ENCODE data around the gene RASL10A.
A peak's percentile ranks its signal among the peaks of the same experiment; 100 is the strongest.

Gene RASL10A

DNA sequence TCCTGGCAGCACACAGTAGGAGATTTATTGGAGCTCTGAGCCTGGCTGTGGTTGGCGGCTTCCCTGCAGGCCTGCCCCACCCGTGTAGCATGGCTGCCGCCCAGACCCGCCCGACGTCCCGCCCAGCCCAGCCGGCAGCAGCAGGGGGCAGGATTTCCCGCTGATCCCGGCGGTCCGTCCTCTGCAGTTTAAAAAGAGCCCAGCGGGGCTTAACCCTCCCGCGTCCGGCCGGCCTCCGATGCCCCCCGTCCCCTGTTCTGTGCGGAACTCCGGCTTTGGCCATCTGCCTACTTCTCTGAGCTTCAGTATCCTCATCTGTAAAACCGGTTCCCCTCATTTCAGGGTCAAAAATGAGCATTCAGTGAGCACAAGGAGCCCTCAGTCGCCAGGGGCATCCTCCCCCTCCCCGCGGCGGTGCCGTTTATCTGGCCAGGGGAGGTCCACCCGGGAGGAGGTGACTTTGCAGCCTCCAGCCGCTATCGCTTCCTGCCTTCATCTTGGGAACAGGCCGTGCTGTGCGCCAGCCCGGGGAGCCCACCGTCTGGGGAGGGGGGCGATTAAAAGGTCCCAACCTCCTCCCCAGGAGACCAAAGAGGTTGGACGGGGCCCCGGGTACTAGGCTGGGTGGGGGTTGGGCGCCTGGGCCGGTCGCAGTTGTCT is 9.2 kb downstream of the RASL10A start, which contains the start of gene GAS2L1:
GAS2L1 (plus strand) TSS at position 476 of the 660 bp plus-strand sequence. CDS start 1,456 bp downstream, outside the sequence.
- DNase-seq: peak in 1 of 3 donors; percentile 13
- no peaks in the 10 kb centered on the region for H3K36me3 ChIP-seq (ENCODE audit: control insufficient read depth, insufficient read depth, low read length)
- H3K4me1 ChIP-seq (ENCODE audit: control insufficient read depth, insufficient read depth, low read length, poor library complexity, severe bottlenecking): peaks cover 30% of the 10 kb centered on the region
- no peaks in the 10 kb centered on the region for H3K27me3 ChIP-seq (replicated peaks; ENCODE audit: control insufficient read depth, insufficient read depth, low read length, poor library complexity, severe bottlenecking)
- peak within 1 kb of the TSS; percentile 21 for H3K27ac ChIP-seq (ENCODE audit: insufficient read depth, low read length, poor library complexity, severe bottlenecking)
- peak within 1 kb of the TSS; percentile 73 for H3K4me3 ChIP-seq (ENCODE audit: insufficient read depth, low read depth, low read length, poor library complexity, severe bottlenecking)
- H3K9me3 ChIP-seq (ENCODE audit: control insufficient read depth, low read length): no peaks in the 10 kb centered on the region

DNA sequence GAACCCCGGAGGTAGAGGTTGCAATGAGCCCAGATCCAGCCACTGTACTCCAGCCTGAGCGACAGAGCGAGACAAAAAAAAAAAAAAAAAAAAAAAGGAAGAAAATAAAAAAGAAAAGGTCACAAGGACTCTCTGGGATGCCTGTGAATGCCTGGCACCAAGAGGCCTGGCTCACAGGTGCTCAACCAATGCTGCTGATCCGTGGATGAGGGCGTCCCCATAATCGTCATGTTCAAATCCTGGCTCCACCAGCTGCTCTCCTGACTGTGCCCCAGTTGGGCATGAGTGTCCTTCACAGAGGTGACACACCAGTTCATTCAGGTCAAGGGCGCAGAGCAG is 9.7 kb downstream of the RASL10A start:
- H3K9me3 ChIP-seq (ENCODE audit: control insufficient read depth, low read length): no peaks in the 10 kb centered on the region
- no peaks in the 10 kb centered on the region for H3K36me3 ChIP-seq (ENCODE audit: control insufficient read depth, insufficient read depth, low read length)
- H3K4me3 ChIP-seq (ENCODE audit: insufficient read depth, low read depth, low read length, poor library complexity, severe bottlenecking): peak overlapping the region; percentile 73
- H3K27me3 ChIP-seq (replicated peaks; ENCODE audit: control insufficient read depth, insufficient read depth, low read length, poor library complexity, severe bottlenecking): no peaks in the 10 kb centered on the region
- H3K4me1 ChIP-seq (ENCODE audit: control insufficient read depth, insufficient read depth, low read length, poor library complexity, severe bottlenecking): peaks cover 25% of the 10 kb centered on the region
- DNase-seq: no peak
- H3K27ac ChIP-seq (ENCODE audit: insufficient read depth, low read length, poor library complexity, severe bottlenecking): no peak overlapping the region

DNA sequence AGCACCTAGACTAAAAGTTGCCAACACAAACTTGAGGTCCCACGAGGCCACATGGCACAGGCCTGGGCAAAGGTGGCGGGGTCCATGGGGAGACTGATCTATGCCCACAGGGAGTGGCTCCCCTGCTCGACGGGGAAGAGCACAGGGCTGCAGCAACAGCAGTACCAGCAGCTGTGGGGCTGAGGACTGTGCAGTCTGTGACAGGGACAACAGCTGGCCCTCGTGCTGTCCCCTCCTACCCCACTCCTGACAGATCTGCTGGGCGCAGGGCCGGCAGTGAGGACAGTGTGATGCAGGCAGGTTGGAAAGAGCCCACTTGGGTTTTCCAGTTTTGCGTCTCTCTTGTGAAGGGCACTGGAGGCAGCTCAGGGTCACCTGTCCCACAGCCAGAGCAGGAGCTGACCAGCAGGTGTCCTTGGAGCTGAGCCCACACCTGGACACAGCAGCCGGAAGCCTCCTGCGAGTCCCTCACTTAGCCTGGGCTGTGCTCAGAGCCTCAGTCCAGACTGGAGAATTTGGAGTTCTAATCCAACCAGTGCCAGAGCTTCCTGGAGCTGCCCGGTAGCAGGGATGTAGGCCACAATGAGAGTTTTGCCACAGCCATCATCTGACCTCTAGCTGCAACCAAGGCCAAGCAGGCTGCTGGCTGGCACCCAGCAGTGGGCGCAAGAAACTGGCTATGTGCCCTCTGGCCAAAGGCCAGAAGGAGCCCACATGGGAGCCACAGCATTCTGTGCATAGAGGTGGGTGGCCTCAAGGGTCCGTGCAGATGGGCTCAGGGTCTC is 12.6 kb downstream of the RASL10A start:
- Histone ChIP-seq H3K4me3 (ENCODE audit: insufficient read depth, low read depth, low read length, poor library complexity, severe bottlenecking) (no peak overlapping the region), H3K27me3 (replicated peaks; ENCODE audit: control insufficient read depth, insufficient read depth, low read length, poor library complexity, severe bottlenecking) (no peaks in the 10 kb centered on the region), H3K36me3 (ENCODE audit: control insufficient read depth, insufficient read depth, low read length) (peaks cover 18% of the 10 kb centered on the region), H3K27ac (ENCODE audit: insufficient read depth, low read length, poor library complexity, severe bottlenecking) (no peak overlapping the region), H3K9me3 (ENCODE audit: control insufficient read depth, low read length) (no peaks in the 10 kb centered on the region), H3K4me1 (ENCODE audit: control insufficient read depth, insufficient read depth, low read length, poor library complexity, severe bottlenecking) (peaks cover 9% of the 10 kb centered on the region)
- DNase-seq: no peak

DNA sequence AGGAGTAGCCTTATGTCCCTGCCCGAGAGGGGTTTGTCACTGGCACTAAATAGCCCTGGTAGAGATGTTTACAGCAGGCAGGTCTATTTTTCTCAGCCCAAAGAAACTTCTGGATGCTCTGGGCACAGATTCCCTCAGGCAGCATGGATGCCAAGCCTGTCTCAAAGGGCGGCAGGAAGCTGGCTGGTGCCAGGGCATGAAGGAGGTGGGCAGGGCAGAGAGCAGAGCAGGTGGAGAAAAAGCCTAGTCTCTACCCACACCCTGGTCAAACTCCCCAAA is 13.2 kb downstream of the RASL10A start:
- Histone ChIP-seq H3K27me3 (replicated peaks; ENCODE audit: control insufficient read depth, insufficient read depth, low read length, poor library complexity, severe bottlenecking) (no peaks in the 10 kb centered on the region), H3K27ac (ENCODE audit: insufficient read depth, low read length, poor library complexity, severe bottlenecking) (no peak overlapping the region), H3K4me3 (ENCODE audit: insufficient read depth, low read depth, low read length, poor library complexity, severe bottlenecking) (no peak overlapping the region), H3K4me1 (ENCODE audit: control insufficient read depth, insufficient read depth, low read length, poor library complexity, severe bottlenecking) (peaks cover 6% of the 10 kb centered on the region), H3K9me3 (ENCODE audit: control insufficient read depth, low read length) (no peaks in the 10 kb centered on the region), H3K36me3 (ENCODE audit: control insufficient read depth, insufficient read depth, low read length) (peaks cover 23% of the 10 kb centered on the region)
- no peak for DNase-seq

DNA sequence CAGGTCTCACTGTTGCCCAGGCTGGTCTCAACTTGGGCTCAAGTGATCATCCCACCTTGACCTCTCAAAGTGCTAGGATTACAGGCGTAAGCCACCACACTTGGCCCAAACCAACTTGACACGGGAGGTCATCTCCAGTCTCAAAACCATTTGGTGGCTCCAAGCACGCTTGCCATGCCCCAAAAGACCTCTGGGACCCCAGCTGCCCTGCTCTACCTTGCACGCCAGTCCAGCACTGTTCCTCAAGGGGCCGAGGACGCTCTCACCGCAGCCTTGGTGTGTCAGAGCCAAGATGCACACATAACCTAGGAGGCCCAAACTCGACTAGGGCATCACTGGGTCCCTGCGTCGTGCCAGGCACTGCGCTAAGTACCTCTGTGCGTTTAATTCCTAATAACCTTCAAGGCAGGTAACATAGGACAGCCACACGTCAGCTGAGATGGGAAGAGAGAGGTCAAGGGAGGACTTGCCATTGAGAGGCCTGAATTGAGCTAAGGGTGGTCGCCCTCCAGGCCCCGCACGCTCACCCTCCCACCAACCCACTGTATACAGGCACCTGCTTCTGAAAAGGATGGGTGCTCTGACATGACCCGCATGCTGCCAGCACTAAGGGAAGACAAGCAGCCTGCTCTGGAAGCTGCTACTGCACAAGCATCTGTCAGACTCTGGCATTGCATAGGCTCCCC is 13.6 kb downstream of the RASL10A start:
- no peaks in the 10 kb centered on the region for H3K27me3 ChIP-seq (replicated peaks; ENCODE audit: control insufficient read depth, insufficient read depth, low read length, poor library complexity, severe bottlenecking)
- peaks cover 4% of the 10 kb centered on the region for H3K4me1 ChIP-seq (ENCODE audit: control insufficient read depth, insufficient read depth, low read length, poor library complexity, severe bottlenecking)
- H3K36me3 ChIP-seq (ENCODE audit: control insufficient read depth, insufficient read depth, low read length): peaks cover 28% of the 10 kb centered on the region
- DNase-seq: no peak
- no peak overlapping the region for H3K27ac ChIP-seq (ENCODE audit: insufficient read depth, low read length, poor library complexity, severe bottlenecking)
- H3K4me3 ChIP-seq (ENCODE audit: insufficient read depth, low read depth, low read length, poor library complexity, severe bottlenecking): no peak overlapping the region
- no peaks in the 10 kb centered on the region for H3K9me3 ChIP-seq (ENCODE audit: control insufficient read depth, low read length)

DNA sequence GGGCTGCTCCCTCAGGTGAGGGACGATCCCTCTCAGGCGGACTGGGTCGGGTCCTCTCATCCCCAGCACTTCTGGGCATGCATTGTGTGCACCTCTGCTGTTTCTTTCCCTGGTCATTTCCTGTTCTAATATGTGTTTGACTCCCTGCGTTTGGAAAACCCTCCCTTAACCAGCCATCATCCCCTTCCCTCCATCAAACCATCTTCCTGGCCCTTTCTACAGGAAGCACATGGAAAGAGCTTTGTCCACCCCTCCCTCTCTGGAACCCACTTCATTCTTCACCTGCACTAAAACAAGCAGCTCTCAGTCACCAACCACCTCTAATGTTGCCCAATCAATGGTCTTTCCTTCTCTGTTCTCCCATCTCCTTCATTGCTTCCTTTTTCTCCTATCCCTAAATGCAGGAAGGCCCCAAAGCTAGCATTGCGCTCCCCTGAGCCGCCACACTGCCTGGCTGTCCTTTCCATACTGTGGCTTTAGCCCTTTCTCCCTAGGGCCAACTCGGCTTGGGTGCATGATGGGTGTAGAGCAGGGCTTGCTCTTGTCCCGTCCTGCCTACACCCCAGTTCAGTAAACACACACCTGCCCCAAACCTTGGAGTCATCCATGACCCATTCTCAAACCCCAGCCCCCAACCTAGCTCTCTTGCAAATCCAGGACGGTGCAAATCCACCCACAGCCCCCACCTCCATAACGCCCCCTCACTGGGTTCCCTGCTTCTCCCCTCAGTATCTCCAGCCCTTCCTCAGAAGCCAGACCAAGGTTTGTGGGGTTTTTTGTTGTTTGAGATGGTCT is 14.5 kb downstream of the RASL10A start:
- H3K27me3 ChIP-seq (replicated peaks; ENCODE audit: control insufficient read depth, insufficient read depth, low read length, poor library complexity, severe bottlenecking): no peaks in the 10 kb centered on the region
- no peak for DNase-seq
- H3K27ac ChIP-seq (ENCODE audit: insufficient read depth, low read length, poor library complexity, severe bottlenecking): no peak overlapping the region
- H3K4me3 ChIP-seq (ENCODE audit: insufficient read depth, low read depth, low read length, poor library complexity, severe bottlenecking): no peak overlapping the region
- no peaks in the 10 kb centered on the region for H3K9me3 ChIP-seq (ENCODE audit: control insufficient read depth, low read length)
- no peaks in the 10 kb centered on the region for H3K4me1 ChIP-seq (ENCODE audit: control insufficient read depth, insufficient read depth, low read length, poor library complexity, severe bottlenecking)
- peaks cover 36% of the 10 kb centered on the region for H3K36me3 ChIP-seq (ENCODE audit: control insufficient read depth, insufficient read depth, low read length)

DNA sequence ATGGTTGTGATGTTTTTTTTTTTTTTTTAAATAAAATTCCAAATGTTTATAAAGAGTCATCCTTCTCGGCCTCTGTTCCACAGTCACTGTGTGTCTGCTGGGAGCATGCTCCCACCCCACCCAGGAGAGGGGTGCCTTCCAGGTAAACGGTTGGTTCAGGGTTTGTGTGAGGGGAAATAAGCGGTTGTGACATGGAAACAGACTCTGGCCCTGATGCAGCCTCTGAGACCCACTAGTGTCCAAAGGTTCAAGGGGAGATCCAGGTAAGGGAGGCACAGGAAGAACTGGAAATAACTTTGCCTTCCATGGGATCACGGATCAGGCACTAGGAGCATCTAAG is 15.1 kb downstream of the RASL10A start:
- Histone ChIP-seq H3K36me3 (ENCODE audit: control insufficient read depth, insufficient read depth, low read length) (peaks cover 42% of the 10 kb centered on the region), H3K27ac (ENCODE audit: insufficient read depth, low read length, poor library complexity, severe bottlenecking) (no peak overlapping the region)

DNA sequence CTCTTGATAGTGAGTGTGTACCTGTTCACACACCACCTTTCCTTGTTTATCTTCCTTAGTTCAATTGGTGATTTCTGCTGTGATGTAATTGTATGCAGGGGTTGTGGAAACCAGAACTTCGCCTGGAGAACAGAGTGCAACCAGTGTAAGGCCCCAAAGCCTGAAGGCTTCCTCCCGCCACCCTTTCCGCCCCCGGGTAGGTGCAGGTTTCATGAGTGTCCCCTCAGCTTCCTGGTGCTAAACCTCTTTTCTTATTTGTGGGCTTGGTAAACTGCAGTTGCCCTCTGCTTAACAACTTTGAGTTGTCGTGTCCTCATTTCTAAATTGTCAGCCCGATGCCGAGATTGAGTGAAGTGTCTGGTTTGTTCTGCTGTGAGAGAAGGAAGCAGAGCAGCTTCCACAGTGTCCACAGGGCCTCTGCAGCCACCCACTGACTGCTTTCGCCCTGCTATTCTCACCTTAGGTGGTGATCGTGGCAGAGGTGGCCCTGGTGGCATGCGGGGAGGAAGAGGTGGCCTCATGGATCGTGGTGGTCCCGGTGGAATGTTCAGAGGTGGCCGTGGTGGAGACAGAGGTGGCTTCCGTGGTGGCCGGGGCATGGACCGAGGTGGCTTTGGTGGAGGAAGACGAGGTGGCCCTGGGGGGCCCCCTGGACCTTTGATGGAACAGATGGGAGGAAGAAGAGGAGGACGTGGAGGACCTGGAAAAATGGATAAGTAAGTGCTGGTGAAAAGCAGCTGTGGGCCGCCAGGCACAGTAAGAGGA is 16.2 kb downstream of the RASL10A start:
- H3K4me1 ChIP-seq (ENCODE audit: control insufficient read depth, insufficient read depth, low read length, poor library complexity, severe bottlenecking): no peaks in the 10 kb centered on the region
- DNase-seq: no peak
- H3K4me3 ChIP-seq (ENCODE audit: insufficient read depth, low read depth, low read length, poor library complexity, severe bottlenecking): no peak overlapping the region
- H3K27me3 ChIP-seq (replicated peaks; ENCODE audit: control insufficient read depth, insufficient read depth, low read length, poor library complexity, severe bottlenecking): no peaks in the 10 kb centered on the region
- H3K36me3 ChIP-seq (ENCODE audit: control insufficient read depth, insufficient read depth, low read length): peaks cover 53% of the 10 kb centered on the region
- no peaks in the 10 kb centered on the region for H3K9me3 ChIP-seq (ENCODE audit: control insufficient read depth, low read length)
- no peak overlapping the region for H3K27ac ChIP-seq (ENCODE audit: insufficient read depth, low read length, poor library complexity, severe bottlenecking)

More for the DNA sequence above, 15.1 kb downstream of the RASL10A start:
- no peaks in the 10 kb centered on the region for H3K9me3 ChIP-seq (ENCODE audit: control insufficient read depth, low read length)
- H3K4me3 ChIP-seq (ENCODE audit: insufficient read depth, low read depth, low read length, poor library complexity, severe bottlenecking): no peak overlapping the region
- no peak for DNase-seq
- no peaks in the 10 kb centered on the region for H3K27me3 ChIP-seq (replicated peaks; ENCODE audit: control insufficient read depth, insufficient read depth, low read length, poor library complexity, severe bottlenecking)
- H3K4me1 ChIP-seq (ENCODE audit: control insufficient read depth, insufficient read depth, low read length, poor library complexity, severe bottlenecking): no peaks in the 10 kb centered on the region

DNA sequence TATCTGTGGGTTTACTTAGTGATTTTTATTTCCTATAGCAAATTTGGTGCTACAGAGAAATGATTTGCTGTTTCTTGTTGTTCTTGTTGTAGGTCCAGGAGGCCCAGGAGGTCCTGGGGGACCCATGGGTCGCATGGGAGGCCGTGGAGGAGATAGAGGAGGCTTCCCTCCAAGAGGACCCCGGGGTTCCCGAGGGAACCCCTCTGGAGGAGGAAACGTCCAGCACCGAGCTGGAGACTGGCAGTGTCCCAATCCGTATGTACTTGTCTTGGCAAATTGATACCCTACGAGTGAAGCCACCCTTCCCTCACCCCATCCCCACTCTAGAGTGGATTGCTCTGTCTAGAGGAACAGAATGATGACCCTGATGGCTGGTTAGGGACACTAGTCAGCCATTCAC is 16.9 kb downstream of the RASL10A start:
- Histone ChIP-seq H3K4me3 (ENCODE audit: insufficient read depth, low read depth, low read length, poor library complexity, severe bottlenecking) (no peak overlapping the region), H3K36me3 (ENCODE audit: control insufficient read depth, insufficient read depth, low read length) (peaks cover 60% of the 10 kb centered on the region), H3K27me3 (replicated peaks; ENCODE audit: control insufficient read depth, insufficient read depth, low read length, poor library complexity, severe bottlenecking) (no peaks in the 10 kb centered on the region), H3K9me3 (ENCODE audit: control insufficient read depth, low read length) (no peaks in the 10 kb centered on the region), H3K4me1 (ENCODE audit: control insufficient read depth, insufficient read depth, low read length, poor library complexity, severe bottlenecking) (no peaks in the 10 kb centered on the region), H3K27ac (ENCODE audit: insufficient read depth, low read length, poor library complexity, severe bottlenecking) (no peak overlapping the region)
- DNase-seq: no peak

Data from effector memory CD4-positive, alpha-beta T cell (primary cell).